GM23338 (cell line): ENCODE results near the gene PTPRN2. TPM values are rescaled to one million over a fixed set of nuclear protein-coding genes. Genes with fewer than 3 reads are reported as not detected.

Experiments used
- ATAC-seq: fragments of 200-7000 bp; cut with Tn5 transposase; 3 replicates; pipeline ENCODE4 v1.9.1; 2020
- DNase-seq: peaks from one replicate; pipeline ENCODE4 v3.0.0-alpha.2; 2015; ENCODE audit warnings: low spot score
- H2AFZ ChIP-seq: fragments of 200-600 bp; sonication (generic); 2 replicates; pipeline ENCODE4 v1.8.0; 2016; ENCODE audit warnings: antibody characterized with exemption, mild to moderate bottlenecking, moderate library complexity
- H3F3A ChIP-seq: fragments of 200-600 bp; sonication (generic); replicated peaks from 2 replicates; pipeline ENCODE4 v1.8.0; 2017; ENCODE audit warnings: antibody characterized with exemption, mixed run types, low read depth
- H3K27ac ChIP-seq: fragments of 200-600 bp; sonication (generic); 2 replicates; pipeline ENCODE4 v1.6.1; 2016; ENCODE audit warnings: low read depth
- H3K27me3 ChIP-seq: fragments of 200-600 bp; sonication (generic); 2 replicates; pipeline ENCODE4 v1.8.0; 2016; ENCODE audit warnings: mild to moderate bottlenecking, mixed run types, moderate library complexity; ENCODE audit not compliant: insufficient read depth
- H3K36me3 ChIP-seq: fragments of 200-600 bp; sonication (generic); 2 replicates; pipeline ENCODE4 v1.8.0; 2016; ENCODE audit warnings: mild to moderate bottlenecking; ENCODE audit not compliant: insufficient read depth
- H3K4me1 ChIP-seq: fragments of 200-600 bp; sonication (generic); 2 replicates; pipeline ENCODE4 v1.8.0; 2016; ENCODE audit warnings: mild to moderate bottlenecking, moderate library complexity; ENCODE audit not compliant: insufficient read depth
- H3K4me2 ChIP-seq: fragments of 200-600 bp; sonication (generic); 2 replicates; pipeline ENCODE4 v1.7.1; 2017; ENCODE audit warnings: mixed run types
- H3K4me3 ChIP-seq: fragments of 200-600 bp; sonication (generic); 2 replicates; pipeline ENCODE4 v1.6.1; 2016; ENCODE audit warnings: mixed run types
- H3K79me2 ChIP-seq: fragments of 200-600 bp; sonication (generic); replicated peaks from 2 replicates; pipeline ENCODE4 v1.8.0; 2017; ENCODE audit warnings: mild to moderate bottlenecking; ENCODE audit not compliant: insufficient read depth
- H3K9me2 ChIP-seq: fragments of 200-600 bp; sonication (generic); 2 replicates; pipeline ENCODE4 v1.8.0; 2017; ENCODE audit not compliant: insufficient read depth
- H4K20me1 ChIP-seq: fragments of 200-600 bp; sonication (generic); replicated peaks from 2 replicates; pipeline ENCODE4 v1.8.0; 2017; ENCODE audit warnings: mild to moderate bottlenecking; ENCODE audit not compliant: insufficient read depth
- H3K27ac Mint-ChIP-seq: 2 replicates; pipeline ENCODE4 v1.8.0; 2020; ENCODE audit warnings: inconsistent platforms, mild to moderate bottlenecking, moderate library complexity, mixed read lengths
- H3K27me3 Mint-ChIP-seq: 3 replicates; pipeline ENCODE4 v1.8.0; 2022; ENCODE audit warnings: low read depth, mild to moderate bottlenecking, moderate library complexity, mixed read lengths, inconsistent platforms; ENCODE audit not compliant: insufficient read depth, poor library complexity
- H3K36me3 Mint-ChIP-seq: 3 replicates; pipeline ENCODE4 v1.8.0; 2021; ENCODE audit warnings: low read depth, mild to moderate bottlenecking, inconsistent platforms, moderate library complexity, mixed read lengths
- H3K4me1 Mint-ChIP-seq: 3 replicates; pipeline ENCODE4 v1.8.0; 2020; ENCODE audit warnings: mild to moderate bottlenecking, inconsistent platforms, mixed read lengths
- H3K4me3 Mint-ChIP-seq: 3 replicates; pipeline ENCODE4 v1.8.0; 2021; ENCODE audit warnings: moderate library complexity, mild to moderate bottlenecking, inconsistent platforms, mixed read lengths
- H3K9me3 Mint-ChIP-seq: 3 replicates; pipeline ENCODE4 v1.8.0; 2020; ENCODE audit warnings: moderate library complexity, mild to moderate bottlenecking, inconsistent platforms, mixed read lengths
- POLR2AphosphoS5 ChIP-seq: IDR thresholded peaks from 2 replicates; pipeline ENCODE4 v1.6.1; 2016; ENCODE audit warnings: antibody characterized with exemption, low read depth
- STAT1 ChIP-seq: IDR thresholded peaks from one replicate; pipeline ENCODE4 v1.6.1; 2016; ENCODE audit warnings: antibody characterized with exemption; ENCODE audit not compliant: unreplicated experiment
- ZNF331 ChIP-seq: fragments of 250-450 bp; sonication (Bioruptor Pico); IDR thresholded peaks from 2 replicates; pipeline ENCODE4 v1.5.0; 2020; ENCODE audit warnings: low read depth, mild to moderate bottlenecking, moderate library complexity
- polyA plus RNA-seq: library from polyadenylated mRNA; unstranded; fragments of >200 nt; fragmentation: Nextera tagmentation; extraction: Ambion mirVana; gene quantifications from 2 replicates; pipeline ENCODE4 v1.2.1, GENCODE V29; 2016
- total RNA-seq: library from RNA; depleted of rRNA; stranded (reverse); fragments of >200 nt; shearing (Covaris generic); gene quantifications from 2 replicates; pipeline ENCODE4 v1.2.3, GENCODE V29; 2014
- TF ChIP-seq, protein P1 (sequence below): fragments of 250-450 bp; sonication (Bioruptor Pico); IDR thresholded peaks from 2 replicates; pipeline ENCODE4 v1.5.0; 2020; ENCODE audit warnings: mild to moderate bottlenecking, moderate library complexity
- TF ChIP-seq, protein P2 (sequence below): IDR thresholded peaks from 2 replicates; pipeline ENCODE4 v1.6.1; 2016; ENCODE audit warnings: antibody characterized with exemption

The PTPRN2 gene
- total and polyA plus RNA-seq, 2 experiments from 2014 or later = 0.87 to 4.0 TPM

GRCh38 chr7:158313931-158314330 is 273.7 kb downstream of the PTPRN2 start (continued):
- TF ChIP-seq, protein P1, sequence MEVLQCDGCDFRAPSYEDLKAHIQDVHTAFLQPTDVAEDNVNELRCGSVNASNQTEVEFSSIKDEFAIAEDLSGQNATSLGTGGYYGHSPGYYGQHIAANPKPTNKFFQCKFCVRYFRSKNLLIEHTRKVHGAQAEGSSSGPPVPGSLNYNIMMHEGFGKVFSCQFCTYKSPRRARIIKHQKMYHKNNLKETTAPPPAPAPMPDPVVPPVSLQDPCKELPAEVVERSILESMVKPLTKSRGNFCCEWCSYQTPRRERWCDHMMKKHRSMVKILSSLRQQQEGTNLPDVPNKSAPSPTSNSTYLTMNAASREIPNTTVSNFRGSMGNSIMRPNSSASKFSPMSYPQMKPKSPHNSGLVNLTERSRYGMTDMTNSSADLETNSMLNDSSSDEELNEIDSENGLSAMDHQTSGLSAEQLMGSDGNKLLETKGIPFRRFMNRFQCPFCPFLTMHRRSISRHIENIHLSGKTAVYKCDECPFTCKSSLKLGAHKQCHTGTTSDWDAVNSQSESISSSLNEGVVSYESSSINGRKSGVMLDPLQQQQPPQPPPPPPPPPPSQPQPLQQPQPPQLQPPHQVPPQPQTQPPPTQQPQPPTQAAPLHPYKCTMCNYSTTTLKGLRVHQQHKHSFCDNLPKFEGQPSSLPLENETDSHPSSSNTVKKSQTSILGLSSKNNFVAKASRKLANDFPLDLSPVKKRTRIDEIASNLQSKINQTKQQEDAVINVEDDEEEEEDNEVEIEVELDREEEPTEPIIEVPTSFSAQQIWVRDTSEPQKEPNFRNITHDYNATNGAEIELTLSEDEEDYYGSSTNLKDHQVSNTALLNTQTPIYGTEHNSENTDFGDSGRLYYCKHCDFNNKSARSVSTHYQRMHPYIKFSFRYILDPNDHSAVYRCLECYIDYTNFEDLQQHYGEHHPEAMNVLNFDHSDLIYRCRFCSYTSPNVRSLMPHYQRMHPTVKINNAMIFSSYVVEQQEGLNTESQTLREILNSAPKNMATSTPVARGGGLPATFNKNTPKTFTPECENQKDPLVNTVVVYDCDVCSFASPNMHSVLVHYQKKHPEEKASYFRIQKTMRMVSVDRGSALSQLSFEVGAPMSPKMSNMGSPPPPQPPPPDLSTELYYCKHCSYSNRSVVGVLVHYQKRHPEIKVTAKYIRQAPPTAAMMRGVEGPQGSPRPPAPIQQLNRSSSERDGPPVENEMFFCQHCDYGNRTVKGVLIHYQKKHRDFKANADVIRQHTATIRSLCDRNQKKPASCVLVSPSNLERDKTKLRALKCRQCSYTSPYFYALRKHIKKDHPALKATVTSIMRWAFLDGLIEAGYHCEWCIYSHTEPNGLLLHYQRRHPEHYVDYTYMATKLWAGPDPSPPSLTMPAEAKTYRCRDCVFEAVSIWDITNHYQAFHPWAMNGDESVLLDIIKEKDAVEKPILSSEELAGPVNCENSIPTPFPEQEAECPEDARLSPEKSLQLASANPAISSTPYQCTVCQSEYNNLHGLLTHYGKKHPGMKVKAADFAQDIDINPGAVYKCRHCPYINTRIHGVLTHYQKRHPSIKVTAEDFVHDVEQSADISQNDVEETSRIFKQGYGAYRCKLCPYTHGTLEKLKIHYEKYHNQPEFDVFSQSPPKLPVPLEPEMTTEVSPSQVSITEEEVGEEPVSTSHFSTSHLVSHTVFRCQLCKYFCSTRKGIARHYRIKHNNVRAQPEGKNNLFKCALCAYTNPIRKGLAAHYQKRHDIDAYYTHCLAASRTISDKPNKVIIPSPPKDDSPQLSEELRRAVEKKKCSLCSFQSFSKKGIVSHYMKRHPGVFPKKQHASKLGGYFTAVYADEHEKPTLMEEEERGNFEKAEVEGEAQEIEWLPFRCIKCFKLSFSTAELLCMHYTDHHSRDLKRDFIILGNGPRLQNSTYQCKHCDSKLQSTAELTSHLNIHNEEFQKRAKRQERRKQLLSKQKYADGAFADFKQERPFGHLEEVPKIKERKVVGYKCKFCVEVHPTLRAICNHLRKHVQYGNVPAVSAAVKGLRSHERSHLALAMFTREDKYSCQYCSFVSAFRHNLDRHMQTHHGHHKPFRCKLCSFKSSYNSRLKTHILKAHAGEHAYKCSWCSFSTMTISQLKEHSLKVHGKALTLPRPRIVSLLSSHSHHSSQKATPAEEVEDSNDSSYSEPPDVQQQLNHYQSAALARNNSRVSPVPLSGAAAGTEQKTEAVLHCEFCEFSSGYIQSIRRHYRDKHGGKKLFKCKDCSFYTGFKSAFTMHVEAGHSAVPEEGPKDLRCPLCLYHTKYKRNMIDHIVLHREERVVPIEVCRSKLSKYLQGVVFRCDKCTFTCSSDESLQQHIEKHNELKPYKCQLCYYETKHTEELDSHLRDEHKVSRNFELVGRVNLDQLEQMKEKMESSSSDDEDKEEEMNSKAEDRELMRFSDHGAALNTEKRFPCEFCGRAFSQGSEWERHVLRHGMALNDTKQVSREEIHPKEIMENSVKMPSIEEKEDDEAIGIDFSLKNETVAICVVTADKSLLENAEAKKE (CRISPR knock-in tag) = no peak
- TF ChIP-seq ZNF331 (CRISPR knock-in tag) = no peak
- no peak for TF ChIP-seq STAT1
- TF ChIP-seq, protein P2, sequence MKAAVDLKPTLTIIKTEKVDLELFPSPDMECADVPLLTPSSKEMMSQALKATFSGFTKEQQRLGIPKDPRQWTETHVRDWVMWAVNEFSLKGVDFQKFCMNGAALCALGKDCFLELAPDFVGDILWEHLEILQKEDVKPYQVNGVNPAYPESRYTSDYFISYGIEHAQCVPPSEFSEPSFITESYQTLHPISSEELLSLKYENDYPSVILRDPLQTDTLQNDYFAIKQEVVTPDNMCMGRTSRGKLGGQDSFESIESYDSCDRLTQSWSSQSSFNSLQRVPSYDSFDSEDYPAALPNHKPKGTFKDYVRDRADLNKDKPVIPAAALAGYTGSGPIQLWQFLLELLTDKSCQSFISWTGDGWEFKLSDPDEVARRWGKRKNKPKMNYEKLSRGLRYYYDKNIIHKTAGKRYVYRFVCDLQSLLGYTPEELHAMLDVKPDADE = no peak

DNA sequence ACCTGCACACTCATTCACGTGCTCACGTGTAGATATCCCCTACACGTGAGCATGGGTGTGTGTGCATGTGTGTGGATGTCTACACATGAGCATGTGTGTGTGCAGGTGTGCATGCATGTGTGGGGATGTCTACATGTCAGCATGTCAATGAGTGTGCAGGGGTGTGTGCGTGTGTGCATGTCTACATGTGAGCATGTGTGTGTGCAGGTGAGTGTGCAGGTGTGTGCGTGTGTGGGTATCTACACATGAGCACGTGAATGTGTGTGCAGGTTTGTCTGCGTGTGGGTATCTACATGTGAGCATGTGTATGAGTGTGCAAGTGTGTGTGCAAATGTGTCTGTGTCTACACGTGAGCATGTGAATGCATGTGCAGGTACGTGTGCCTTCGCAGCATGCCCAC is 274.8 kb downstream of the PTPRN2 start:
- Mint-ChIP-seq H3K9me3 (peaks cover 94% of the 10 kb centered on the region), H3K4me3 (no peak overlapping the region), H3K27me3 (peaks cover 7% of the 10 kb centered on the region), H3K4me1 (no peaks in the 10 kb centered on the region), H3K36me3 (peaks cover 54% of the 10 kb centered on the region), H3K27ac (no peak overlapping the region)
- Histone ChIP-seq H3K79me2 (no peaks in the 10 kb centered on the region), H3K4me3 (no peak overlapping the region), H3K4me2 (no peak overlapping the region), H4K20me1 (no peaks in the 10 kb centered on the region), H3F3A (0 out of 2 replicates have a peak, but pooled peaks cover 7% of the 10 kb centered on the region), H3K27ac (no peak overlapping the region), H3K9me2 (no peaks in the 10 kb centered on the region), H3K27me3 (no peaks in the 10 kb centered on the region), H3K36me3 (peaks cover 5% of the 10 kb centered on the region), H3K4me1 (no peaks in the 10 kb centered on the region), H2AFZ (no peak overlapping the region)
- no peak for DNase-seq
- no peak for ATAC-seq
- TF ChIP-seq POLR2AphosphoS5 = no peak
- TF ChIP-seq, protein P1 (CRISPR knock-in tag) = no peak
